GM12891 (cell line): ENCODE measurements around the gene C22orf15.

Source experiments
- POLR2A ChIP-seq: IDR thresholded peaks from 2 replicates; pipeline ENCODE4 v1.6.1; 2011; ENCODE audit warnings: low read depth, low read length, control low read depth
- POLR2AphosphoS5 ChIP-seq: IDR thresholded peaks from 2 replicates; pipeline ENCODE4 v1.6.1; 2011; ENCODE audit warnings: low read depth, low read length, control low read depth
- POU2F2 ChIP-seq: IDR thresholded peaks from 2 replicates; pipeline ENCODE4 v1.6.1; 2011; ENCODE audit warnings: low read depth, mild to moderate bottlenecking, control low read depth, low read length, moderate library complexity
- TAF1 ChIP-seq: IDR thresholded peaks from 2 replicates; pipeline ENCODE4 v1.6.1; 2011; ENCODE audit warnings: low read depth, low read length, control low read depth

DNA sequence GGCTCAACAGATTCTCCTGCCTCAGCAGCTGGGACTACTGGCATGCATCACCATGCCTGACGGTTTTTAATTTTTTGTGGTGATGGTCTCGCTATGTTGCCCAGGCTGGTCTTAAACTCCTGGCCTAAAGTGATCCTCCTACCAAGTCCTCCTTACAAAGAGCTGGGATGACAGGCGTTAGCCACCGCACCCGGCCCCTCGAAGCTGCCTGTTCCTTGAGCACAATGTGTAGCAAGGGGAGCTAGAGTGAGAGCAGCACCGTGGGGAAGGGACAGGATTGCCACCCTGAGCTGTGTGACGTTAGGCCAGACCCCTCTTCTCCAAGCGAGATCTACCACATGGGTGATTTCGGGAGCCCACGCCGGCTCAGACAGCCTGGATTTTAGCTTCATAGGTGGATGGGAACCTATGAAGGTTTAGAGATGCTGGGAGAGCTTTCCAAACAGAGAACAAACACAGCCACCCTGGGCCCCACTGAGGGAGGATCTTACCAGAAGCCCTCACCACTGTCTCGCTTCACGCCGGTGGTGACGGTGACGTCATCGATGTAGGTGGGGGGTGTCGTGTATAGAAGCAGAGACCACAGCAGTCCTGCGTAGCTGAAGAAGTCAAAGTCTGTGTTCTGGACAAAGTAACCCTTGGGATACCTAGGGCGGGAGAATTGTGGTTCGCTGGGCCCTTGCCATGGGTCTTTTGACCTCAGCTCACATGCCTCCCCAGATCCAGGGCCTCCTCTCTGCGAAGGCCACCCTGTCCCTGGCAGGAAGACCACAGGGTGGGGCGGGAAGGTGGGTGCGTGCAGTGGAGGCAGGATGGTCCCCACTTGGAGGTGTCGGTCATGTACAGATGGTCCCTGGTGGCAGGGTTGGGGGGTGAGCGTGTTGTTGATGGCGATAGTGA lies 48.8 kb upstream of the C22orf15 start:
- TF ChIP-seq POLR2A, result no peak
- no peak for TF ChIP-seq POLR2AphosphoS5
- TF ChIP-seq POU2F2, result no peak
- no peak for TF ChIP-seq TAF1
